Testis (tissue), 3 donors: Measurements from ENCODE around the gene KANSL1L. TPM values are rescaled to one million over a fixed set of nuclear protein-coding genes. Genes with fewer than 3 reads are reported as not detected.

Experiments used
- DNase-seq: peaks from one replicate; pipeline ENCODE4 v3.0.0-alpha.2; 2019
- H3K27ac ChIP-seq, 2 donors: fragments of 200-600 bp; sonication (generic); one replicate each; pipeline ENCODE4 v1.5.1; 2019
- H3K27me3 ChIP-seq: fragments of 200-600 bp; sonication (generic); one replicate; pipeline ENCODE4 v1.5.1; 2019
- H3K36me3 ChIP-seq: fragments of 200-600 bp; sonication (generic); one replicate; pipeline ENCODE4 v1.5.1; 2017; ENCODE audit warnings: low read depth; ENCODE audit errors: missing control alignments
- H3K4me1 ChIP-seq: fragments of 200-600 bp; sonication (generic); one replicate; pipeline ENCODE4 v1.5.1; 2019
- H3K4me3 ChIP-seq, 2 donors: fragments of 200-600 bp; sonication (generic); one replicate each; pipeline ENCODE4 v1.5.1; 2017 to 2019
- H3K9me3 ChIP-seq: fragments of 200-600 bp; sonication (generic); one replicate; pipeline ENCODE4 v1.5.1; 2017
- POLR2A ChIP-seq: fragments of 450-650 bp; IDR thresholded peaks from one replicate; pipeline ENCODE4 v1.6.1; 2017; ENCODE audit warnings: antibody characterized with exemption, mild to moderate bottlenecking, moderate library complexity
- WGBS, 2 donors: methylation state at CpG; one replicate each; pipeline ENCODE4 v1.1.5; 2018; 5-methylcytosine and 5-hydroxymethylcytosine counted together
- intact Hi-C: fragments of 100-400 bp; cut with DNase I; formaldehyde crosslinking; loops from one replicate; pipeline ENCODE4 v1.15.1; 2023; ENCODE audit warnings: low total_unique reads
- polyA plus RNA-seq: library from polyadenylated mRNA; stranded (reverse); fragments of 350-450 nt; fragmentation: Illumina TruSeq; extraction: RNeasy Lipid Tissue Mini Kit (QIAGEN cat#74804); gene quantifications from one replicate; pipeline ENCODE4 v1.2.3, GENCODE V29; 2014; ENCODE audit warnings: low read depth, low replicate concordance; ENCODE audit not compliant: insufficient read depth
- total RNA-seq, 2 donors: library from RNA; depleted of rRNA; stranded (reverse); fragments of >200 nt; gene quantifications; one replicate each; pipeline ENCODE4 v1.2.3, GENCODE V29; 2016
- TF ChIP-seq, protein P1 (sequence below), 3 experiments: fragments of 450-650 bp in 2 of 3; fragments of 200-600 bp in 1 of 3; sonication (generic) in 1 of 3; IDR thresholded peaks; one replicate each; pipeline ENCODE4 v1.5.1; 2016 to 2019; ENCODE audit warnings: antibody characterized with exemption in 3 of 3, mild to moderate bottlenecking in 2 of 3, moderate library complexity in 1 of 3

KANSL1L gene
- total and polyA plus RNA-seq, 3 donors from 2014 or later = 39.7 to 80.4 (median 53.0) TPM

DNA sequence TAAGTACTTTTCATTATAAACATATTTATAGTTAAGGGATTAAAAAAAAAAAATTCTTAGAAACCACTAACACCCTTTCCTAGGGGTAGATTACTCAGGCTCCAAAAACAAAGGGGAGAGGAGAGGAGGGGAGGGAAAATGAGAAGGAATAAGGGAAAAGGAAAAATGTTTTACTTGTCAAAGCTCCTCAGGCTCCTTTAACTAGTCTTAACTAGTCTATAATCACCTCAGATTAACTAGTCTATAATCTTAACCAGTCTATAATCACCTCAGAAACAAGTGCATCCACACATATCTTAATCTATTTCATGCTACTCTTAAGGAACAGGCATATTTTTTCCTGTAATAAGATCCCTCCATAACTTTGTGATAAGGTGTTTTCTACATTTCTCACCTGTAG, 76.4 kb downstream of the KANSL1L start:
- Histone ChIP-seq H3K4me3 (no peak overlapping the region), H3K27ac (no peak overlapping the region), H3K9me3 (no peaks in the 10 kb centered on the region), H3K4me1 (no peaks in the 10 kb centered on the region), H3K36me3 (no peaks in the 10 kb centered on the region), H3K27me3 (no peaks in the 10 kb centered on the region)
- intact Hi-C loops = no loop called here
- no peak for TF ChIP-seq POLR2A
- TF ChIP-seq, protein P1, sequence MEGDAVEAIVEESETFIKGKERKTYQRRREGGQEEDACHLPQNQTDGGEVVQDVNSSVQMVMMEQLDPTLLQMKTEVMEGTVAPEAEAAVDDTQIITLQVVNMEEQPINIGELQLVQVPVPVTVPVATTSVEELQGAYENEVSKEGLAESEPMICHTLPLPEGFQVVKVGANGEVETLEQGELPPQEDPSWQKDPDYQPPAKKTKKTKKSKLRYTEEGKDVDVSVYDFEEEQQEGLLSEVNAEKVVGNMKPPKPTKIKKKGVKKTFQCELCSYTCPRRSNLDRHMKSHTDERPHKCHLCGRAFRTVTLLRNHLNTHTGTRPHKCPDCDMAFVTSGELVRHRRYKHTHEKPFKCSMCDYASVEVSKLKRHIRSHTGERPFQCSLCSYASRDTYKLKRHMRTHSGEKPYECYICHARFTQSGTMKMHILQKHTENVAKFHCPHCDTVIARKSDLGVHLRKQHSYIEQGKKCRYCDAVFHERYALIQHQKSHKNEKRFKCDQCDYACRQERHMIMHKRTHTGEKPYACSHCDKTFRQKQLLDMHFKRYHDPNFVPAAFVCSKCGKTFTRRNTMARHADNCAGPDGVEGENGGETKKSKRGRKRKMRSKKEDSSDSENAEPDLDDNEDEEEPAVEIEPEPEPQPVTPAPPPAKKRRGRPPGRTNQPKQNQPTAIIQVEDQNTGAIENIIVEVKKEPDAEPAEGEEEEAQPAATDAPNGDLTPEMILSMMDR (IDR thresholded peaks at IDR 0.05) = no peak
- DNase-seq = no peak

DNA sequence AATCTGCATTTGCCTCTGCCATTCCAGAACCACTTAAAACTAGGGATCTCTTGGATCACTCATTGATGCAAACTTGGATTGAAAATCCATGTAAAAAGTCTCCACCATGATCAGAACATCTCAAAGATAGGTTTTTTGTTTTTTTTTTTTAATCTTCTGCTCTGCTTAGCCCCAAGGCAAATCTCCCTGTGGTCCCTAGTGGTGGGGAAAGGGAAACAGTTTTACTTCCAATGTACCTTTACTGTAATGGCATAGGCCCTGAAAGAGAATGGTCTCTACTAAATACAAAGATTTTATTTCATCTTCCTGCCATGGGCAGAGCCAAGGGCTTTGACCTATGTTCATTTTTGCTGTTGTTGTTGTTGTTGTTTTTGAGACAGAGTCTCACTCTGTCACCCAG, 78.4 kb downstream of the KANSL1L start:
- Histone ChIP-seq H3K27ac (no peak overlapping the region), H3K4me3 (no peak overlapping the region), H3K27me3 (no peaks in the 10 kb centered on the region), H3K9me3 (no peaks in the 10 kb centered on the region), H3K36me3 (no peaks in the 10 kb centered on the region), H3K4me1 (no peaks in the 10 kb centered on the region)
- intact Hi-C loops = no loop called here
- no peak for DNase-seq
- TF ChIP-seq, protein P1 (IDR thresholded peaks at IDR 0.05) = no peak
- no peak for TF ChIP-seq POLR2A

DNA sequence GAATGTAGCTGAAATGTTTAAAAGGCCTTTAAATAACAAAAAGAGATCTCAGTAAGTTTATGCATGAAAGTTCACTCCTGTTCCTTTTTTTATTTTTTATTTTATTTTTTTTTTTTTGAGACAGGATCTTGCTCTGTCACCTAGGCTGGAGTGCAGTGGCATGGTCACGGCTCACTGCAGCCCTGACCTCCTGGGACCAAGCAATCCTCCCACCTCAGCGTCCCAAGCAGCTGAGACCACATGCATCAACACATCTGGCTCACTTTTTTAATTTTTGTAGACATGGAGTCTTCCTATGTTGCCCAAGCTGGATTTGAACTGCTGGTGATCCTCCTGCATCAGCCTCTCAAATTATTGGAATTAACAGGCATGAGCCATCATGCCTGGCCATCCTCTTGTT, 84.3 kb downstream of the KANSL1L start:
- DNase-seq = no peak
- no peaks in the 10 kb centered on the region for H3K36me3 ChIP-seq
- H3K4me3 ChIP-seq = no peak overlapping the region
- H3K27me3 ChIP-seq = no peaks in the 10 kb centered on the region
- no peaks in the 10 kb centered on the region for H3K9me3 ChIP-seq
- TF ChIP-seq POLR2A = no peak
- TF ChIP-seq, protein P1 (IDR thresholded peaks at IDR 0.05) = no peak
- intact Hi-C loops = no loop called here
- H3K4me1 ChIP-seq = no peaks in the 10 kb centered on the region
- H3K27ac ChIP-seq = no peak overlapping the region
- 41 to 44% methylated on average over 2 of the region's 2 CpGs for WGBS, 2 donors

DNA sequence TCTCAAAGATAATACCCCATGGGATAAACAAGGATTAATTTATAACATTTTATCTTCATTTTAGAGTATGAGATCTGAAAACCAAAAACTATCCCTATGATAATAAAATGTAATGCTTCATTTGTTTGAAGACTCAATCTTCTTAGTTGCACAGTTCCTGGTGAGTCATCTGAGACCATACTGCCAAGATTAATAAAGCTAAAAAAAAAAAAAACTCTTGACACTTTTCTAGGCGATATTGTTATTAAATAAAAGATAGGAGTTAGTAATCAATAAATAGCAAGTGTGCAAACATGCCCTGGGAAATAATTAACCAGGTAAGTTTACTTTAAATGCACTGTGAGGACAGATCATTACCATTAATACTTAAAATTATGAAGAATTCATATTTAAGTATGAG, 84.9 kb downstream of the KANSL1L start:
- WGBS, 2 donors = 72 to 77% methylated on average over 1 of the region's 1 CpG

More for the DNA sequence above, 84.9 kb downstream of the KANSL1L start:
- Histone ChIP-seq H3K36me3 (no peaks in the 10 kb centered on the region), H3K4me1 (no peaks in the 10 kb centered on the region), H3K4me3 (no peak overlapping the region), H3K9me3 (no peaks in the 10 kb centered on the region), H3K27ac (no peak overlapping the region), H3K27me3 (no peaks in the 10 kb centered on the region)
- TF ChIP-seq POLR2A = no peak
- TF ChIP-seq, protein P1 (IDR thresholded peaks at IDR 0.05) = no peak
- DNase-seq = no peak
- intact Hi-C loops = no loop called here
